Kidney (tissue), 14 donors: Measurements from ENCODE around the gene GAMT. TPM values are rescaled to one million over a fixed set of nuclear protein-coding genes. Genes with fewer than 3 reads are reported as not detected.

ENCODE experiments used
- DNase-seq, 5 donors: peaks; one replicate each; pipeline ENCODE4 v3.0.0-alpha.2; 2013 to 2020
- FAIRE-seq: peaks from 2 replicates; lab custom pipeline; 2012; peaks lifted over from hg19 to GRCh38; lab: Jason Lieb, UNC
- H3K27ac ChIP-seq, 2 donors: one replicate each; pipeline ENCODE4 v1.7.0; 2013; ENCODE audit warnings: low read depth in 2 of 2, low read length in 2 of 2, inconsistent platforms in 1 of 2
- H3K27me3 ChIP-seq: one replicate; pipeline ENCODE4 v1.7.1; 2013; ENCODE audit warnings: low read length, inconsistent platforms; ENCODE audit not compliant: control insufficient read depth, insufficient read depth
- H3K36me3 ChIP-seq, 3 donors: one replicate each; pipeline versions ENCODE4 v1.7.0 to v1.7.1; 2013; ENCODE audit warnings: low read length in 3 of 3, control low read depth in 1 of 3, inconsistent platforms in 1 of 3; ENCODE audit not compliant: insufficient read depth in 3 of 3, control insufficient read depth in 2 of 3
- H3K4me1 ChIP-seq, 3 donors: one replicate each; pipeline versions ENCODE4 v1.7.0 to v1.7.1; 2013; ENCODE audit warnings: low read length in 3 of 3, inconsistent platforms in 1 of 3, low read depth in 1 of 3; ENCODE audit not compliant: control insufficient read depth in 2 of 3, insufficient read depth in 2 of 3
- H3K4me3 ChIP-seq, 3 donors: one replicate each; pipeline versions ENCODE4 v1.7.0 to v1.8.1; 2013; ENCODE audit warnings: low read length in 3 of 3, control low read depth in 1 of 3, inconsistent platforms in 1 of 3
- H3K9ac ChIP-seq, 3 donors: one replicate each; pipeline versions ENCODE4 v1.7.0 to v1.7.1; 2013; ENCODE audit warnings: low read length in 3 of 3, control low read depth in 1 of 3, inconsistent platforms in 1 of 3
- H3K9me3 ChIP-seq, 3 donors: one replicate each; pipeline versions ENCODE4 v1.7.0 to v1.7.1; 2013; ENCODE audit warnings: low read length in 3 of 3, control low read depth in 1 of 3, inconsistent platforms in 1 of 3; ENCODE audit not compliant: control insufficient read depth in 2 of 3, insufficient read depth in 1 of 3
- CTCF ChIP-seq: IDR thresholded peaks from 3 replicates; pipeline ENCODE4 v1.5.1; 2012; ENCODE audit warnings: mild to moderate bottlenecking, moderate library complexity, borderline replicate concordance; ENCODE audit not compliant: insufficient read depth; ENCODE audit errors: extremely low read depth
- intact Hi-C: fragments of 100-400 bp; cut with DNase I; formaldehyde crosslinking; loops from one replicate; pipeline ENCODE4 v1.11.1; 2022
- polyA plus RNA-seq: library from polyadenylated mRNA; stranded (reverse); fragments of 350-450 nt; fragmentation: Illumina TruSeq; extraction: RNeasy Lipid Tissue Mini Kit (QIAGEN cat#74804); gene quantifications from one replicate; pipeline ENCODE4 v1.2.3, GENCODE V29; 2014; ENCODE audit warnings: low read depth, low replicate concordance; ENCODE audit not compliant: insufficient read depth
- total RNA-seq: library from RNA; stranded (reverse); fragmentation: NEBNext Ultra II Directional; extraction: Animal tissue kit (Norgen Biotek cat#: 25700); gene quantifications from one replicate; pipeline ENCODE4 v1.2.1, GENCODE V29; 2021
- donor health status: control.
- donor health status: control.
- donor health status: control.
- donor health status: control.
- donor health status: control.
- donor health status: DM: yes; HTN: yes; CAD: no.
- donor health status: Normal renal cell carcinoma (clear cell type).

GAMT gene
- total and polyA plus RNA-seq, 2 donors from 2014 or later = 16.3 to 209 TPM

DNA sequence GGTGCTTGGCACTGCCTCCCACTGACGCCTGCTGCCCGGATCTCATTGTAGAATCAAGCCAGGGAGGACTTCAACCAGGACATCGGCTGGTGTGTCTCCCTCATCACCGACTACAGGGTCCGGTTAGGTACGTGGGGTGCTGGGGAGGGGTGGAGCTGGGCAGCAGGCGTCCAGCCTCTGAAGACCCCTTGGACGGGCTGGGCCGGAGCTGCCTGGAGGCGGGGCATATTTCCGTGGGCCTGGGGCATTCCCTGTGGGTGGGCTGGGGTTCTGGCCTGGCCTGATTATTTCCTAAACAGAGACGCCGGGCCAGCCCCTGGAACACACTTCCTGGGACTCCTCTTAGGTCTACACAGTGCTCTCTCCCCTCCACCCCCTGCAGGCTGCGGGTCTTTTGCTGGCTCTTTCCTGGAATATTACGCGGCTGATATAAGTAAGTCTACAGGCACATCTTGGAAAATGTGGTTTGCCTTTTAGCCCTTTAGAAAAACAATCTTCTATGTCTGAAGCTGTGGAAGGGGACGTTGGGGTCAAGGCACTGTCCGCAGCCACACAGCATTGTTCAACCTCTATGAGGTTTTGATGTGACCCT, 32.0 kb downstream of the GAMT start:
- FAIRE-seq = no peak
- intact Hi-C loops = no loop called here

GRCh38 chr19:1366899-1367870, 34.2 kb downstream of the GAMT start:
- intact Hi-C loops = no loop called here
- Histone ChIP-seq H3K4me3 (no peak overlapping the region), H3K27me3 (no peaks in the 10 kb centered on the region), H3K27ac (no peak overlapping the region), H3K9ac (no peak overlapping the region), H3K4me1 (peaks cover 0 to 8% (median 5%) of the 10 kb centered on the region in 3 donors), H3K9me3 (no peaks in the 10 kb centered on the region), H3K36me3 (peaks cover 0 to 34% (median 3%) of the 10 kb centered on the region in 3 donors)
- no peak for TF ChIP-seq CTCF
- FAIRE-seq = no peak
- DNase-seq = no peak

More for the DNA sequence above, 32.0 kb downstream of the GAMT start:
- TF ChIP-seq CTCF = no peak
- no peak overlapping the region for H3K4me3 ChIP-seq
- DNase-seq = no peak
- peaks cover 0 to 8% (median 5%) of the 10 kb centered on the region in 3 donors for H3K4me1 ChIP-seq
- H3K9ac ChIP-seq = no peak overlapping the region
- H3K27ac ChIP-seq = no peak overlapping the region
- H3K9me3 ChIP-seq = no peaks in the 10 kb centered on the region
- H3K36me3 ChIP-seq = peaks cover 0 to 28% (median 11%) of the 10 kb centered on the region in 3 donors
- no peaks in the 10 kb centered on the region for H3K27me3 ChIP-seq

- H3K4me3 ChIP-seq = no peak overlapping the region
- FAIRE-seq (no peak), DNase-seq (no peak)
- TF ChIP-seq CTCF = no peak
- H3K36me3 ChIP-seq = peaks cover 0 to 37% (median 3%) of the 10 kb centered on the region in 3 donors
- H3K9me3 ChIP-seq = no peaks in the 10 kb centered on the region
- no peaks in the 10 kb centered on the region for H3K27me3 ChIP-seq
- no peak overlapping the region for H3K27ac ChIP-seq
- intact Hi-C loops = no loop called here
- H3K9ac ChIP-seq = no peak overlapping the region
- peaks cover 0 to 6% (median 3%) of the 10 kb centered on the region in 3 donors for H3K4me1 ChIP-seq
Observed at GRCh38 chr19:1366296-1366695, 35.0 kb downstream of the GAMT start.
